GM23248 (cell line): Measurements from ENCODE around the gene NAALADL2. TPM values are rescaled to one million over a fixed set of nuclear protein-coding genes. Genes with fewer than 3 reads are reported as not detected.
"Not testable (repeated sequence)": the region's sequence is repeated elsewhere in the genome, so short reads cannot be mapped to it uniquely, and the experiment has no call there.

ENCODE experiments used
- DNase-seq: peaks from one replicate; pipeline ENCODE4 v3.0.0-alpha.2; 2015
- H2AFZ ChIP-seq: fragments of 200-600 bp; sonication (generic); 2 replicates; pipeline ENCODE4 v1.6.1; 2016; ENCODE audit warnings: antibody characterized with exemption
- H3F3A ChIP-seq: fragments of 200-600 bp; sonication (generic); 2 replicates; pipeline ENCODE4 v1.6.1; 2016; ENCODE audit warnings: mild to moderate bottlenecking, antibody characterized with exemption, mixed run types; ENCODE audit not compliant: insufficient read depth
- H3K27ac ChIP-seq: fragments of 200-600 bp; sonication (generic); 2 replicates; pipeline ENCODE4 v1.5.1; 2016; ENCODE audit warnings: mild to moderate bottlenecking
- H3K27me3 ChIP-seq: fragments of 200-600 bp; sonication (generic); replicated peaks from 2 replicates; pipeline ENCODE4 v1.6.1; 2016; ENCODE audit warnings: mild to moderate bottlenecking; ENCODE audit not compliant: insufficient read depth
- H3K36me3 ChIP-seq: fragments of 200-600 bp; sonication (generic); 2 replicates; pipeline ENCODE4 v1.6.1; 2016; ENCODE audit warnings: low read depth, mild to moderate bottlenecking
- H3K4me1 ChIP-seq: fragments of 200-600 bp; sonication (generic); 2 replicates; pipeline ENCODE4 v1.6.1; 2016; ENCODE audit warnings: mild to moderate bottlenecking; ENCODE audit not compliant: insufficient read depth
- H3K4me2 ChIP-seq: fragments of 200-600 bp; sonication (generic); one replicate; pipeline ENCODE4 v1.6.1; 2016; ENCODE audit warnings: mild to moderate bottlenecking; ENCODE audit not compliant: unreplicated experiment
- H3K4me3 ChIP-seq: fragments of 200-600 bp; sonication (generic); 2 replicates; pipeline ENCODE4 v1.5.1; 2016; ENCODE audit warnings: mild to moderate bottlenecking
- H3K79me2 ChIP-seq: fragments of 200-600 bp; sonication (generic); 2 replicates; pipeline ENCODE4 v1.6.1; 2016; ENCODE audit warnings: mild to moderate bottlenecking; ENCODE audit not compliant: insufficient read depth
- H3K9ac ChIP-seq: fragments of 200-600 bp; sonication (generic); 2 replicates; pipeline ENCODE4 v1.6.1; 2016; ENCODE audit warnings: mild to moderate bottlenecking
- H3K9me2 ChIP-seq: fragments of 200-600 bp; sonication (generic); 2 replicates; pipeline ENCODE4 v1.6.1; 2016; ENCODE audit warnings: mixed run types, mild to moderate bottlenecking, moderate library complexity; ENCODE audit not compliant: insufficient read depth
- H3K9me3 ChIP-seq: fragments of 200-600 bp; sonication (generic); one replicate; pipeline ENCODE4 v1.6.1; 2017; ENCODE audit warnings: low read depth
- H4K20me1 ChIP-seq: fragments of 200-600 bp; sonication (generic); 2 replicates; pipeline ENCODE4 v1.6.0; 2016; ENCODE audit not compliant: insufficient read depth
- EZH2 ChIP-seq: fragments of 200-600 bp; sonication (generic); IDR thresholded peaks from 2 replicates; pipeline ENCODE4 v1.6.1; 2018; ENCODE audit warnings: antibody characterized with exemption, mild to moderate bottlenecking; ENCODE audit not compliant: insufficient read depth, poor library complexity, severe bottlenecking
- EZH2phosphoT487 ChIP-seq: fragments of 200-600 bp; sonication (generic); IDR thresholded peaks from 2 replicates; pipeline ENCODE4 v1.6.1; 2018; ENCODE audit warnings: antibody characterized with exemption, moderate library complexity, mild to moderate bottlenecking, low read depth; ENCODE audit not compliant: insufficient read depth
- WGBS, 2 experiments: methylation state at CpG; one replicate each; pipeline ENCODE4 v1.1.6; 2015 to 2017; ENCODE audit warnings: low lambda C conversion rate in 2 of 2, low coverage in 1 of 2; ENCODE audit errors: missing lambda C conversion rate in 2 of 2; 5-methylcytosine and 5-hydroxymethylcytosine counted together
- in situ Hi-C: fragments of 300-500 bp; cut with MboI; formaldehyde crosslinking; loops from 2 replicates; pipeline ENCODE4 v1.15.0; 2020
- polyA plus RNA-seq: library from polyadenylated mRNA; unstranded; fragments of >200 nt; fragmentation: Nextera tagmentation; extraction: Ambion mirVana; gene quantifications from 2 replicates; pipeline ENCODE4 v1.2.1, GENCODE V29; 2016
- total RNA-seq: library from RNA; depleted of rRNA; stranded (reverse); fragments of >200 nt; shearing (Covaris generic); gene quantifications from 2 replicates; pipeline ENCODE4 v1.2.3, GENCODE V29; 2014

Gene NAALADL2
- total and polyA plus RNA-seq, 2 experiments from 2014 or later: 20.5 to 81.0 TPM

DNA sequence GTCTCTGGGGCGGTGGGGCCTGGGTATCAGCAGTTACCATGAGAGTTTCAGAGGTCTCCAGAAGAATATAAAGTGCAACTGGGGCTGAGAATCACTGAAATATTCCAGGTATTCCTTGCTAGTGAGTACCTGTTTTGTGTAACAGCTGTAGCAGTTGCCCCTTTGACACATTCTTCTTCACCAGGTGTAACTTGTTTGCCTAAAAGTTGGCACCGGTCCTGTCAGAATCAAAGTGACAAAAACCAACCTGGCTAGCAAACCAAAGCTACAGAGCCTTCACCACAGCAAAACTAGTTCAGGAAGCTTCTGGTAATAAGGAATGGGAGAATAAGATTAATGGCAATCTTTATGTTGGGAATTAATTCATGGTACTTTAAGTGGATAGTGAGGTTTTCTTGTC, 296.0 kb downstream of the NAALADL2 start:
- no peaks in the 10 kb centered on the region for H3K79me2 ChIP-seq
- no peak overlapping the region for H3K4me3 ChIP-seq
- H3K4me1 ChIP-seq: no peaks in the 10 kb centered on the region
- no peak for DNase-seq
- H3K27me3 ChIP-seq: no peaks in the 10 kb centered on the region
- no peaks in the 10 kb centered on the region for H3K36me3 ChIP-seq
- no peaks in the 10 kb centered on the region for H3F3A ChIP-seq
- in situ Hi-C loops: no loop called here
- 66 to 83% methylated on average over 2 of the region's 2 CpGs for WGBS, 2 experiments
- H3K9ac ChIP-seq: no peak overlapping the region
- no peak overlapping the region for H3K27ac ChIP-seq
- no peaks in the 10 kb centered on the region for H4K20me1 ChIP-seq
- H2AFZ ChIP-seq: no peak overlapping the region
- TF ChIP-seq EZH2phosphoT487: no peak
- TF ChIP-seq EZH2: no peak
- H3K9me3 ChIP-seq: no peaks in the 10 kb centered on the region
- no peak overlapping the region for H3K4me2 ChIP-seq
- H3K9me2 ChIP-seq: no peaks in the 10 kb centered on the region

DNA sequence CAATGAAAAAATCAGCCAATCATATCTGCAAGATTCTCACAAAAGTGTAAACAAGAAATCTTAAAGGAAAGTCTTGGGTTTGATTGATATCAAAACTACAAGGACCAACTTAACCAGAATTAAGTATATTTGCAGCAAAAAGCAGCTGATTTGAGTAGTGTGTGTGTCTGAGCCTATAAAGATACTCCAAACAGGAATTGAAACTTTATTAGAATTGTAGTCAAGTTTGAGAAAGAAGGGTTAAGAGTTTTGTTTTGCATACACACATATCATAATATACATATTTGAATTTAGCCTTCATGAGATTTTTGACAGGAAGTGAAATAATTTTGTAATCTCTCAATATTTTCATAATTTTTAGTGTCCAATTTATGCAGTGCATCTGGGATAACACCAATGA, 300.1 kb downstream of the NAALADL2 start:
- TF ChIP-seq EZH2phosphoT487: no peak
- TF ChIP-seq EZH2: no peak
- Histone ChIP-seq H3K27ac (no peak overlapping the region), H3K27me3 (no peaks in the 10 kb centered on the region), H3K9me2 (no peaks in the 10 kb centered on the region), H4K20me1 (no peaks in the 10 kb centered on the region), H3K9me3 (no peaks in the 10 kb centered on the region), H3K4me3 (no peak overlapping the region), H3K36me3 (no peaks in the 10 kb centered on the region), H2AFZ (no peak overlapping the region), H3K4me1 (no peaks in the 10 kb centered on the region), H3F3A (no peaks in the 10 kb centered on the region), H3K79me2 (no peaks in the 10 kb centered on the region), H3K9ac (no peak overlapping the region), H3K4me2 (no peak overlapping the region)
- DNase-seq: no peak
- in situ Hi-C loops: no loop called here

- TF ChIP-seq EZH2 (no peak), EZH2phosphoT487 (no peak)
- Histone ChIP-seq H3K9ac (no peak overlapping the region), H4K20me1 (no peaks in the 10 kb centered on the region), H2AFZ (no peak overlapping the region), H3K79me2 (no peaks in the 10 kb centered on the region), H3K4me2 (no peak overlapping the region), H3K9me2 (no peaks in the 10 kb centered on the region), H3K36me3 (no peaks in the 10 kb centered on the region), H3F3A (no peaks in the 10 kb centered on the region), H3K27ac (no peak overlapping the region), H3K4me3 (no peak overlapping the region), H3K27me3 (no peaks in the 10 kb centered on the region), H3K4me1 (no peaks in the 10 kb centered on the region), H3K9me3 (no peaks in the 10 kb centered on the region)
- DNase-seq: no peak
- in situ Hi-C loops: no loop called here
- WGBS, 2 experiments: 76 to 81% methylated on average over 5 of the region's 5 CpGs
Observed at GRCh38 chr3:175161291-175161690, 302.2 kb downstream of the NAALADL2 start.

DNA sequence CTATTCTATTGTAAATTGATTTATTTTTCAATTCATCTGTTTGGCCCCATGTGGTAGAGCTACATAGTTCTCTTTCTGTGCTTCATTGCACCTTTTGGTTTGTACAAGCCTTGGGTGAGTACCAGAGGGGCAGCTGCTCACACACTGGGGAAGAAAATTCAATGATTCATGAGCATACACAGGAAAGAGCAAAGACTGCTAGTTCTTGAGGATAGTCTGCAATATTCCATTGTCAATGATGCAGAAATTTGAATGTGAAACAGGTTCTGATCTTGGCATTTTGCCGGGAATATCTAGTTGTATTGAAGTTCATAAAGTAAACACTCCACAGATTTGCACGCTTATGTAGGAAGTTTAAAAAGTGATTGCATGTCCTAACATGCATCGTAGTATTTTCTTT, 304.6 kb downstream of the NAALADL2 start:
- no peak overlapping the region for H3K4me3 ChIP-seq
- no peaks in the 10 kb centered on the region for H3K79me2 ChIP-seq
- no peak overlapping the region for H2AFZ ChIP-seq
- H3K36me3 ChIP-seq: no peaks in the 10 kb centered on the region
- no peak overlapping the region for H3K9ac ChIP-seq
- no peak for DNase-seq
- TF ChIP-seq EZH2 (no peak), EZH2phosphoT487 (no peak)
- H3F3A ChIP-seq: no peaks in the 10 kb centered on the region
- WGBS, 2 experiments: 80 to 84% methylated on average over 3 of the region's 3 CpGs
- H3K9me2 ChIP-seq: no peaks in the 10 kb centered on the region
- no peak overlapping the region for H3K4me2 ChIP-seq
- no peaks in the 10 kb centered on the region for H3K4me1 ChIP-seq
- in situ Hi-C loops: no loop called here
- H3K9me3 ChIP-seq: no peaks in the 10 kb centered on the region
- H4K20me1 ChIP-seq: no peaks in the 10 kb centered on the region
- H3K27me3 ChIP-seq: no peaks in the 10 kb centered on the region
- no peak overlapping the region for H3K27ac ChIP-seq

DNA sequence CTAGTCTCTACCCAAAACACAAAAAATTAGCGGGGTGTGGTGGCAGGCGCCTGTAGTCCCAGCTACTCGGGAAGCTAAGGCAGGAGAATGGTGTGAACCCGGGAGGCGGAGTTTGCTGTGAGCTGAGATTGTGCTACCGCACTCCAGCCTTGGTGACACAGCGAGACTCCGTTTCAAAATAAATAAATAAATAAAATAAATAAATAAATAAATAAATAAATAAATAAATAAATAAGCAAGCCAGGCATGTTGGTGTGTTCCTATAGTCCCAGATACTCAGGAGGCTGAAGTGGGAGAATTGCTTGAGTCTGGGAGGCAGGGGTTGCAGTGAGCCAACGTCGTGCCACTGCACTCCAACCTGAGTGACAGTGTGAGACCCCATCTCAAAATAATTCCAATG, 314.0 kb downstream of the NAALADL2 start:
- H3K4me2 ChIP-seq, H3K27me3 ChIP-seq, H2AFZ ChIP-seq, H3K27ac ChIP-seq, in situ Hi-C loops, H3F3A ChIP-seq, H3K9me3 ChIP-seq, H3K36me3 ChIP-seq, H3K4me3 ChIP-seq, H3K9me2 ChIP-seq, H3K79me2 ChIP-seq, H3K4me1 ChIP-seq, H4K20me1 ChIP-seq, H3K9ac ChIP-seq, DNase-seq: not testable (repeated sequence)
- WGBS, 2 experiments: 97% methylated on average over 10 of the region's 10 CpGs
